ENCODE results near the gene CPEB4. TPM values are rescaled to one million over a fixed set of nuclear protein-coding genes. Genes with fewer than 3 reads are reported as not detected.

CPEB4 gene
- total RNA-seq, 1 experiment from 2014 or later, result 8.7 TPM

DNA sequence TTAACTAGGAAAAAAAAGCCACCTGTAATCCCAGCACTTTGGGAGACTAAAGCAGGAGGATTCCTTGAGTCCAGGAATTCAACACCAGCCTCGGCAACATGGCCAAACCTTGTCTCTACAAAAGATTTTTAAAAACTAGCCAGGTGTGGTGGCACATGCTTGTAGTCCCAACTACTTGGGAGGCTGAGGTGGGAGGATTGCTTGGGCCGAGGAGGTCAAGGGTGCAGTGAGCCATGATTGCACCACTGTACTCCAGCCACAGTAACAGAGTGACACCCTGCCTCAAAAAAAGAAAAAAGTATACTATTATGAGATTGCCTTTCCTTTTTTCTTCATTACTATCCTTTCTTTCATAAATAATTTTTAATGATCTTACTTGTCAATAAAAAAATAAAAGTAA lies 45.8 kb downstream of the CPEB4 start:
- H2AK5ac ChIP-seq (ENCODE audit: insufficient read length, low read length), result no peak overlapping the region
- no peak overlapping the region for H3K18ac ChIP-seq (ENCODE audit: insufficient read length, low read depth, low read length)
- no peak overlapping the region for H2BK15ac ChIP-seq (ENCODE audit: low read depth, low read length)
- no peaks in the 10 kb centered on the region for H3K4me1 ChIP-seq (ENCODE audit: insufficient read depth, low read length)
- peaks cover 14 to 21% of the 10 kb centered on the region in 2 experiments for H3K4me1 Mint-ChIP-seq
- H4K8ac ChIP-seq (replicated peaks; ENCODE audit: insufficient read length, low read depth, low read length), result no peak overlapping the region
- no peak overlapping the region for H3K27ac ChIP-seq (ENCODE audit: insufficient read length, low read depth, low read length)
- no peak overlapping the region for H2BK20ac ChIP-seq (ENCODE audit: low read depth, low read length, poor library complexity, severe bottlenecking)
- H3K36me3 Mint-ChIP-seq (ENCODE audit: insufficient read depth in 1 of 3, low read depth in 3 of 3), result no peaks in the 10 kb centered on the region; a peak in 1 of 7 replicates
- no peak overlapping the region for H2AFZ ChIP-seq (ENCODE audit: low read length)
- H3K79me1 ChIP-seq (ENCODE audit: insufficient read depth, low read depth, low read length, poor library complexity, severe bottlenecking), result no peaks in the 10 kb centered on the region
- no peak overlapping the region for H3K14ac ChIP-seq (ENCODE audit: insufficient read depth, low read length)
- H3K56ac ChIP-seq (ENCODE audit: insufficient read length, low read depth, low read length), result no peak overlapping the region
- H3K4ac ChIP-seq (ENCODE audit: low read depth, low read length), result no peak overlapping the region
- H3K23ac ChIP-seq (ENCODE audit: insufficient read length, low read depth, low read length), result no peak overlapping the region
- H4K91ac ChIP-seq (ENCODE audit: insufficient read length, low read depth, low read length), result no peak overlapping the region
- H3K9me3 Mint-ChIP-seq, result no peaks in the 10 kb centered on the region
- H2BK120ac ChIP-seq (ENCODE audit: low read depth, low read length, poor library complexity, severe bottlenecking), result no peak overlapping the region
- no peaks in the 10 kb centered on the region for H4K20me1 ChIP-seq (ENCODE audit: control insufficient read depth, insufficient read depth, insufficient read length)
- H3K27me3 Mint-ChIP-seq (ENCODE audit: low read depth), result no peaks in the 10 kb centered on the region
- no peak overlapping the region for H4K5ac ChIP-seq (ENCODE audit: insufficient read length, low read depth, low read length)
- no peak overlapping the region for H3K4me3 Mint-ChIP-seq
- no peak overlapping the region for H2BK5ac ChIP-seq (ENCODE audit: insufficient read length, low read length)
- H3K9me3 ChIP-seq (ENCODE audit: control insufficient read depth, low read depth, low read length), result no peaks in the 10 kb centered on the region
- no peak for DNase-seq
- no peak overlapping the region for H2BK12ac ChIP-seq (ENCODE audit: insufficient read length, low read depth, low read length)
- H3K27ac Mint-ChIP-seq, result no peak overlapping the region
- no CpG with 5 or more reads among the region's 2 CpGs for WGBS (ENCODE audit: extremely low coverage, insufficient read length, low lambda C conversion rate)
- no peak overlapping the region for H3K9ac ChIP-seq (ENCODE audit: extremely low read depth, insufficient read length, low read length)
- H3K4me2 ChIP-seq (ENCODE audit: insufficient read depth, insufficient read length, low read length), result no peak overlapping the region
- TF ChIP-seq, protein P1, sequence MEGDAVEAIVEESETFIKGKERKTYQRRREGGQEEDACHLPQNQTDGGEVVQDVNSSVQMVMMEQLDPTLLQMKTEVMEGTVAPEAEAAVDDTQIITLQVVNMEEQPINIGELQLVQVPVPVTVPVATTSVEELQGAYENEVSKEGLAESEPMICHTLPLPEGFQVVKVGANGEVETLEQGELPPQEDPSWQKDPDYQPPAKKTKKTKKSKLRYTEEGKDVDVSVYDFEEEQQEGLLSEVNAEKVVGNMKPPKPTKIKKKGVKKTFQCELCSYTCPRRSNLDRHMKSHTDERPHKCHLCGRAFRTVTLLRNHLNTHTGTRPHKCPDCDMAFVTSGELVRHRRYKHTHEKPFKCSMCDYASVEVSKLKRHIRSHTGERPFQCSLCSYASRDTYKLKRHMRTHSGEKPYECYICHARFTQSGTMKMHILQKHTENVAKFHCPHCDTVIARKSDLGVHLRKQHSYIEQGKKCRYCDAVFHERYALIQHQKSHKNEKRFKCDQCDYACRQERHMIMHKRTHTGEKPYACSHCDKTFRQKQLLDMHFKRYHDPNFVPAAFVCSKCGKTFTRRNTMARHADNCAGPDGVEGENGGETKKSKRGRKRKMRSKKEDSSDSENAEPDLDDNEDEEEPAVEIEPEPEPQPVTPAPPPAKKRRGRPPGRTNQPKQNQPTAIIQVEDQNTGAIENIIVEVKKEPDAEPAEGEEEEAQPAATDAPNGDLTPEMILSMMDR (conservative IDR thresholded peaks at IDR 0.05), result no peak
- H3K27me3 ChIP-seq (ENCODE audit: insufficient read depth, low read length), result no peaks in the 10 kb centered on the region
- H3K23me2 ChIP-seq (ENCODE audit: insufficient read length, low read depth, low read length, poor library complexity, severe bottlenecking), result no peaks in the 10 kb centered on the region
- H3T11ph ChIP-seq (ENCODE audit: low read length), result no peak overlapping the region
- no peaks in the 10 kb centered on the region for H3K79me2 ChIP-seq (ENCODE audit: insufficient read depth, low read length)

All from H9 (cell line).